Esophagus squamous epithelium (tissue), 4 donors: Measurements from ENCODE around the gene HBE1.

Experiments
- CTCF ChIP-seq, 6 experiments: fragments of 450-650 bp in 4 of 6; fragments of 200-600 bp in 2 of 6; sonication (generic) in 2 of 6; IDR thresholded peaks; one replicate each; pipeline ENCODE4 v1.5.1; 2016 to 2019; ENCODE audit warnings: antibody characterized with exemption in 6 of 6, mild to moderate bottlenecking in 4 of 6, moderate library complexity in 4 of 6
- POLR2A ChIP-seq, 4 donors: fragments of 450-650 bp; IDR thresholded peaks; one replicate each; pipeline ENCODE4 v1.6.1; 2017; ENCODE audit warnings: antibody characterized with exemption in 4 of 4, mild to moderate bottlenecking in 4 of 4, moderate library complexity in 3 of 4

DNA sequence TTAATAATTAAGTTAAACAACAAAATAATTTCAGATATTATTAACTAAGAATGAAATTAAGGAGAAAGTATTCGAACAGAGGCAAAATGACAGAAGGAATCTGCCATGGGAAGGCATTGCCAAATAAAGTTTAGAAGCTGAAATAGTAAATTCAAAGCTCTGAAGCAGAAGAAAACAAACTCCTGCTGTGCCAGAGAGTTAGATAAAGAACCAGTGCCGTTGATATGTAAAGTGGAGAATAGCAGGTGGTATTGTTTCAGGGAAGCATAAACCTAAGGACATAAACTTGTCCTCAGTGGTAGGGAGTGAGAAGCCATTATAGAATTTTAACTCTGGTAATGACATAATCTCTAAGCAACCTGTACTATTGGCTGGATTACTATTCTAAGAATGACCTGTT lies 12.4 kb downstream of the HBE1 start:
- TF ChIP-seq POLR2A (IDR thresholded peaks at IDR 0.05) (no peak), CTCF (IDR thresholded peaks at IDR 0.05) (no peak)
